T-helper 22 cell (primary cell): ENCODE data around the gene ARSB.
"Not testable (repeated sequence)": the region's sequence is repeated elsewhere in the genome, so short reads cannot be mapped to it uniquely, and the experiment has no call there.

Experiments
- DNase-seq: peaks from one replicate; pipeline ENCODE4 v3.0.0-alpha.2; 2020; ENCODE audit warnings: low read depth

ARSB gene

GRCh38 chr5:78896132-78896531, 89.0 kb downstream of the ARSB start:
- no peak for DNase-seq

GRCh38 chr5:78895616-78896015, 89.5 kb downstream of the ARSB start:
- DNase-seq: no peak

GRCh38 chr5:78893940-78894677, 91.0 kb downstream of the ARSB start:
- DNase-seq: no peak

GRCh38 chr5:78890667-78891379, 94.3 kb downstream of the ARSB start:
- DNase-seq: no peak

- no peak for DNase-seq
Measured at GRCh38 chr5:78889369-78890140, 95.6 kb downstream of the ARSB start.

- DNase-seq: no peak
Measured at GRCh38 chr5:78888580-78889368, 96.3 kb downstream of the ARSB start.

- no peak for DNase-seq
Measured at GRCh38 chr5:78887384-78888118, 97.6 kb downstream of the ARSB start.

GRCh38 chr5:78886341-78887230, 98.5 kb downstream of the ARSB start:
- DNase-seq: no peak

GRCh38 chr5:78881884-78882283, 103.2 kb downstream of the ARSB start:
- DNase-seq: no peak

GRCh38 chr5:78879516-78879915, 105.6 kb downstream of the ARSB start:
- no peak for DNase-seq

- DNase-seq: not testable (repeated sequence)
Measured at GRCh38 chr5:78866076-78866475, 119.0 kb downstream of the ARSB start.

GRCh38 chr5:78858364-78858763, 126.7 kb downstream of the ARSB start:
- no peak for DNase-seq

- no peak for DNase-seq
Measured at GRCh38 chr5:78855026-78855425, 130.1 kb downstream of the ARSB start.

- not testable (repeated sequence) for DNase-seq
Measured at GRCh38 chr5:78851891-78852290, 133.2 kb downstream of the ARSB start.

- DNase-seq: no peak
Measured at GRCh38 chr5:78845470-78845869, 139.6 kb downstream of the ARSB start.

- no peak for DNase-seq
Measured at GRCh38 chr5:78843436-78843835, 141.7 kb downstream of the ARSB start.

GRCh38 chr5:78841767-78842166, 143.3 kb downstream of the ARSB start:
- no peak for DNase-seq

- DNase-seq: no peak
Measured at GRCh38 chr5:78838753-78839152, 146.4 kb downstream of the ARSB start.

- DNase-seq: no peak
Measured at GRCh38 chr5:78837836-78838235, 147.3 kb downstream of the ARSB start.

GRCh38 chr5:78835176-78835575, 149.9 kb downstream of the ARSB start:
- no peak for DNase-seq
